A549 treated with dexamethasone at 1 μM for 4 hours (cell line): ENCODE results near the gene B3GALT6. TPM values are rescaled to one million over a fixed set of nuclear protein-coding genes. Genes with fewer than 3 reads are reported as not detected.

Experiments used
- total RNA-seq: library from RNA; stranded (reverse); fragments of 200-300 nt; extraction: Qiagen RNA extraction; gene quantifications from 5 replicates; pipeline ENCODE4 v1.2.3, GENCODE V29; 2022

Gene B3GALT6
- total RNA-seq, result 10.7 to 17.9 TPM (median 16.5 TPM) in 5 replicates

GRCh38 chr1:1232208-1232795, at the start of gene B3GALT6:
B3GALT6 (plus strand) TSS chr1:1232237; CDS start chr1:1232279, 42 bp downstream.

DNA sequence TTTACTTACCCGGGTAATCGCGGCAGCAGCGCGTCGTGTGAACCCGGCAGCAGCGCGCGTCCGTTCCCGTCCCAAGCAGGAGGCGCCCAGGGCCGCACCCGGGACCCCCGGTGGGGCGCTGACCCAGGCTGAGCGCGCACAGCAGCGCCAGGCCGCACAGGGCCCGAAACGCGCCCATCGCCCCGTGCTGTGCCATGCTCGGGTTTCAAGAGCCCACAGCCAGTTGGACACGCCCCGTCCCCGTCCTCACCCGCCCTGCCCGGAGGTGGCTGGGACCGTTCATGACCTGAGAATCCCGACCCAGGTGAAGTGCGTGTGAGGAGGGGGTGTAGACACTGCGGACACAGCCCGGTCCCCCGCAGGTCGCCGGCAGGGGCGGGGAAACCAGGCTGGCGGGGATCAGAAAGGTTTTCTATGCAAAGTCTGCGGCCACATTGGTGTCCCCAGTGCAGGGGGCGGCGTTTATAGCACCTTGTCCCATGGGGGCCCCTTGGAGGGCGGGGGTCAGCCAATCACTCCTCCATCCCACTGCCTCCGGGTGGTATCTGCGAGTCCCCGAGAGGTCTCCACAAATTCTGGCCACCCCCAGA, 25.6 kb upstream of the B3GALT6 start, which contains the start of gene TNFRSF18:
TSS of gene TNFRSF18 (minus strand) at position 217 of the 590 bp plus-strand sequence. CDS start at position 196, 21 bp downstream.

DNA sequence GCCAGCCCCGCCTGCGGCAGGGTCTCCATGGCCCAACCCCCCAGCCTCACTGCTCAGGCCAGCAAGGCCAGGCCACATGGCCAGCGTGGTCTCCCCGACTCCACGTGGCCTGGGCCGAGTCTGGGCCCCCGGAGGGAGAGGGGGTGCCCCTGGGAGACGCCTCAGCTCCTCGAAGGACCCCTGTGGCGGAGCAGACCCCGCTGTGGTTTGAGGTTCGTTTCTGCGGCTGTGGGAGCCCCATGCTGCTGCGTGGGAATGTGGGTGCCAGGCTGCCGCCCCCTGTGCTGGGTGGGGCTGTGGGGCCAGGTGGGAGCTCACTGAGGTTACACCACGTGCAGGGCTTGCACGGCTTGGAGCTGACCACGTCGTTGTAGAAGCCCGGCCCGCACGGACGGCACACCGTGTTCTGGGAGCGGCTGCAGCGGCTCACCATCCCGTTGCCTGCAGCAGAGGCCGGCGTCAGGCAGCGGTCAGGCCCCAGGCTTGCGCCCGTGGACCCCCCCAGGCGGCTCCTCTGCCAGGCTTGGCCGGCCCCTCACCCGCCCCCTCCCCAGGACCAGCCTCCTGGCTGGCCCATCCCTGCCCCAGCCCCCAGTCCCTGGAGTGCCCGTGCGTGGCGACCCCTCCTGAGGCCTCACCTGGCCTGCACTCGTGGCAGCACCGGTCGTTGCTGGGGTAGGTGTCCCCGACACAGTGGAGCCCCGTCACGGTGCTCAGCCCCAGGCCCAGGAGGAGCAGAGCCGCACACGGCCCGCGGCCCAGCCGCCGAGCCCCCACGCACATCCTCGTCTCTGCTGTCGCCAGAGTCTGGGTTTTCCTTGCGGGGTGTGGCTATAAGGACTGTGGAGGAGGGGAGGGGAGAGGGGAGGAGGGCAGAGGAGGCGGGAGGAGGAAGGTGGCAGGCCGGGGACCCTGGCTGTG, 18.4 kb upstream of the B3GALT6 start, which contains the start of gene TNFRSF4:
TSS of gene TNFRSF4 (minus strand) at position 809 of the 921 bp plus-strand sequence. CDS start at position 783, 26 bp downstream.

DNA sequence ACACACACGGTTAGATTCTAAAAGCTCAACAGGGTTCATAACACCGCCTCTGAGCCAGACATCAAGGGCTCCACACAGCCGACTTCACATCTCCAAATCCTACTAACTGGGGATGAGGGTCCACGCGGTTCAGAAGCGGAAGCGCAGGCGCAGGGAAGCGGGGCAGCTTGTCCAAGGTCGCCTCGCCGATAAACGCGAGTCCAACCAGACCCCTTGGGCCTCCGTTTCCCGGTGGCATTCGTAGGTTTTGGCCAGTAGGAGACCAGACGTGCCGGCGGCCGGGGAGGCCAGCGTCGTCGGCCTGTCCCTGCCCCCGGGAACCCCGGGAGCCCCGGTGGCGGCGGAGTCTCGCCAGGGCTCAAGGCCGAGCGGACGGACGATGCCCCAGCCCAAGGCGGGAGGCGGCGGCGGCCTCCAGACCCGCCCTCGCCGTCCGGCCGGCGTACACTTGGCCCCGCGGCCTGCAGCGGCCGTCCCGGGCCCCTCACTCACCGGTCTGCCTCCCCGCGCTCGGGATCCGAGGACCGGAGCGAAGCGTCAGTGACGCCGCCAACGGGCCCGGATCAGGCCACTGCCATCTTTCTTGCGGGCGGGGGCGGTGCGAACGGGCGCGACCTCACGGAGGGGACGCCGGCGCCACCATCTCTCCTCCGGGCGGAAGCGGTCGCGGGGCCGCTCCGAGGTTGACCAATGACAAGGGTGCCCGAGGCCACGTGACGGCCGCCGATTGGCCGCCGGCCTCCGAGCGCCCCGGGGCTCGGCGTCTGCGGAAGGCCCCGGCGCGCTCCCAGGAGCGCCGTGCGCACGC, 433 bp upstream of the B3GALT6 start, which contains the start of gene SDF4:
TSS of gene SDF4 (minus strand) at position 602 of the 808 bp plus-strand sequence. CDS start 3,229 bp downstream, outside the sequence.

GRCh38 chr1:1246577-1247340, 14.7 kb downstream of the B3GALT6 start, which contains the start of gene C1QTNF12:
C1QTNF12 (minus strand) TSS chr1:1246722; CDS start chr1:1246690, 32 bp downstream.

GRCh38 chr1:1273512-1274298, 41.7 kb downstream of the B3GALT6 start, which contains the start of gene UBE2J2:
UBE2J2 (minus strand) TSS chr1:1273854; CDS start chr1:1267992, 5,862 bp downstream.

Other genes starting within 250 kb of the B3GALT6 start
- 21.4 to 44.8 TPM (median 36.2 TPM) in 5 replicates for gene HES4, start 232.1 kb upstream of the B3GALT6 start, total RNA-seq
- 12.2 to 17.4 TPM (median 15.9 TPM) in 5 replicates for gene ISG15, start 218.7 kb upstream of the B3GALT6 start, total RNA-seq
- 56.7 to 117 TPM (median 107 TPM) in 5 replicates for gene AGRN, start 212.1 kb upstream of the B3GALT6 start, total RNA-seq
- 0.13 to 0.20 TPM (median 0.18 TPM) in 5 replicates for gene RNF223, start 157.9 kb upstream of the B3GALT6 start, total RNA-seq
- gene C1orf159, start 116.1 kb upstream of the B3GALT6 start, total RNA-seq, result 8.5 to 13.5 TPM (median 12.3 TPM) in 5 replicates
- 0.03 TPM in 1 of 5 replicates, not detected in the others for gene TTLL10, start 58.4 kb upstream of the B3GALT6 start, total RNA-seq
- 0.07 TPM in 1 of 5 replicates, not detected in the others for gene TNFRSF18, start 25.6 kb upstream of the B3GALT6 start, total RNA-seq
- 0.06 to 0.15 TPM (median 0.10 TPM) in 4 of 5 replicates, not detected in the other for gene TNFRSF4, start 18.1 kb upstream of the B3GALT6 start, total RNA-seq
- 92.5 to 135 TPM (median 132 TPM) in 5 replicates for gene SDF4, start 236 bp upstream of the B3GALT6 start, total RNA-seq
- gene C1QTNF12, start 14.5 kb downstream of the B3GALT6 start, total RNA-seq, result 0.70 to 2.4 TPM (median 1.5 TPM) in 5 replicates
- 37.3 to 49.1 TPM (median 46.4 TPM) in 5 replicates for gene UBE2J2, start 41.6 kb downstream of the B3GALT6 start, total RNA-seq
- 0.89 to 1.4 TPM (median 1.1 TPM) in 5 replicates for gene SCNN1D, start 48.2 kb downstream of the B3GALT6 start, total RNA-seq
- gene ACAP3, start 75.7 kb downstream of the B3GALT6 start, total RNA-seq, result 5.8 to 17.5 TPM (median 13.1 TPM) in 5 replicates
- 12.1 to 23.7 TPM (median 21.1 TPM) in 5 replicates for gene PUSL1, start 76.4 kb downstream of the B3GALT6 start, total RNA-seq
- gene INTS11, start 92.4 kb downstream of the B3GALT6 start, total RNA-seq, result 45.7 to 59.9 TPM (median 58.4 TPM) in 5 replicates
- gene CPTP, start 92.6 kb downstream of the B3GALT6 start, total RNA-seq, result 16.0 to 25.5 TPM (median 24.1 TPM) in 5 replicates
- 0.12 to 0.21 TPM (median 0.17 TPM) in 5 replicates for gene TAS1R3, start 99.0 kb downstream of the B3GALT6 start, total RNA-seq
- 35.7 to 69.6 TPM (median 67.1 TPM) in 5 replicates for gene DVL1, start 117.2 kb downstream of the B3GALT6 start, total RNA-seq
- 0.07 to 0.29 TPM (median 0.12 TPM) in 4 of 5 replicates, not detected in the other for gene MXRA8, start 126.3 kb downstream of the B3GALT6 start, total RNA-seq
- gene AURKAIP1, start 143.0 kb downstream of the B3GALT6 start, total RNA-seq, result 116 to 165 TPM (median 153 TPM) in 5 replicates
- gene CCNL2, start 167.1 kb downstream of the B3GALT6 start, total RNA-seq, result 29.8 to 55.4 TPM (median 47.5 TPM) in 5 replicates
- gene MRPL20, start 175.1 kb downstream of the B3GALT6 start, total RNA-seq, result 122 to 160 TPM (median 123 TPM) in 5 replicates
- gene ANKRD65, start 189.0 kb downstream of the B3GALT6 start, total RNA-seq, result 0.05 TPM in 1 of 5 replicates, not detected in the others
- gene VWA1, start 203.5 kb downstream of the B3GALT6 start, total RNA-seq, result 4.2 to 13.3 TPM (median 12.5 TPM) in 5 replicates
- gene ATAD3C, start 217.5 kb downstream of the B3GALT6 start, total RNA-seq, result not detected in 5 replicates
- 1.7 to 3.2 TPM (median 2.8 TPM) in 5 replicates for gene ATAD3B, start 239.5 kb downstream of the B3GALT6 start, total RNA-seq